ENCODE measurements around the gene TAS2R31.

TAS2R31 gene

DNA sequence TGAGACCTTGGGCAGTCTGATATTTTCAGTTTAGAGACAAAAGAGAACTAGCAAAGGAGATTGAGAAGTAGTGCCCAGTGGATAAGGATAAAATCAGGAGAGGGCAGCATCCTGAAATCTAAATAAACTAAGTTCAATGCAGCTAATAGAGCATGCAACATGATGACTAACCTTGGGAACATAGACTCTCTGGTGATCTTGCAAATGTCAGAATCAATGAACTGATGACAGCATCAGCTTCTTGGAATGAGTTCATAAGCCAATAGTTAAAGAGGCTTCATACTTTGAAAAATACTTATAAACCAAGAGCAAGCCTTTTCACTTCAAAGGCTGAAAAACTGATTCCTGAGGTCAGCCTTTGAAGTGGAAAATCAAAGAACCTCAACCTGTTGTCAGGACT, 17.0 kb downstream of the TAS2R31 start:
- in situ Hi-C loops (cut with HindIII; ENCODE audit: low sequenced_read_pairs): loop anchor here (10.0 kb wide), 1 partner anchor 61 kb away; no protein-coding TSS in a partner anchor

DNA sequence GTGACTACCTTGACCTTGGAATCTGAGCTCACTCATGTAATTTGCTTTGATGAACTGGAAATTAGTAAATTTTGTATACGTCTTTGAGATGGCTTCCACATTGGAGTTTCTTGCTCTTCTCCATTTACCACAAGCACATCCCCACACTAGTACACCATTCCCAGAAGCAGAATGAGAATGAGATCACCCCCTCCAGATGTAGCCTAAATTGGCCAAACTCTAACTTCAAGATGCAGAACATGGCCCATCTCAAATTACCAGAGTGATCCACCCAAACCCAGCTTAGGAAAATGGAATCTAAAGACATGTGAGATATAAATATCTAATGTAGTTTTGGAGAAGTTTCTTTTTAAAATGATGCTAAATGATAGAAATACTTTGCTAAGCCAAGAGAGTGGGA, 23.6 kb downstream of the TAS2R31 start:
- in situ Hi-C loops (cut with HindIII; ENCODE audit: low sequenced_read_pairs): no loop called here

DNA sequence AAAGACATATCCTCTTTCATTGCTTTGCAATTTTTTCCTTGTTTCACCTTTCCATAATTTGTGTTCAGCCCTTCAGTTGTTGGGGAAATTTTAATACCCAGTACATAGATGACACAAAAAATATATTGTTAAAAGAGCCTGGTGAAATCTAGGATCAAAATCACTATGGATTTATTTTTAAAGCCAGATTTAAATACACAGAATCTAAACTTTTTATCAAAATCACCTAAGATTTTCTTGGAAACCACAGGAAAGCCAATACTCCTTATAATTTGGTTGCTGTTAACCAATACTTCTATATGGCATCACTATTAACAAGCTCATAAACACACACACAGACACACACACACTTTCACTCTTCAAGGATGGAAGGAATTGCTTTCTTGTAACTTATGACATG, 33.0 kb downstream of the TAS2R31 start, which contains the start of gene TAS2R20:
TSS of gene TAS2R20 (minus strand) at position 101 of the 400 bp plus-strand sequence. CDS start 429 bp downstream, outside the sequence.
- in situ Hi-C loops (cut with HindIII; ENCODE audit: low sequenced_read_pairs): no loop called here

- in situ Hi-C loops (cut with HindIII; ENCODE audit: low sequenced_read_pairs): no loop called here
Observed at GRCh38 chr12:10994307-10994706, 36.9 kb downstream of the TAS2R31 start.

DNA sequence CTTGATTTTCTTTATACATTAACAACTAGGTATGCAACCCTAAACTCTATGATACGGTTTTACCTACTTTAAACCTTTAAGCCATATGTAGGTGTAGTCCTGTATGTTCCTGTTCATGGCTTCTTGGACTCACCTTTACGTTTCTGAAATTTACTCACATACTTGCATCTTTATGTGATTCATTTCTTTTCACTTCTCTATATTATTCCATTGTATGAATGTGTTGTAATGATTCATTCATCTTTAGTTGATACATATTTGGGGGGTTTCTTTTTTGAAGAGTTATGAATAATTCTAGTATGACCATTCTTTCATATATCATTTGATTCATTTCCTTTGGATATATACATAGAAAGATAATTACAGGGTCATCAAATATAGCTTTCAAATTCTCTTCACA, 42.1 kb downstream of the TAS2R31 start:
- in situ Hi-C loops (cut with HindIII; ENCODE audit: low sequenced_read_pairs): no loop called here

- in situ Hi-C loops (cut with HindIII; ENCODE audit: low sequenced_read_pairs): no loop called here
Observed at GRCh38 chr12:10986812-10987211, 44.4 kb downstream of the TAS2R31 start, which contains the start of gene TAS2R50. Gene TAS2R50, minus strand, starts transcription at chr12:10986912. Its CDS starts 52 bp downstream, at chr12:10986860.

- in situ Hi-C loops (cut with HindIII; ENCODE audit: low sequenced_read_pairs): no loop called here
Observed at GRCh38 chr12:10982244-10982643, 49.0 kb downstream of the TAS2R31 start.
